Dendritic cell treated with granulocyte-macrophage colony-stimulating factor and Interleukin-4, amounts not matched to agents 40 ng/mL and 50 ng/mL, for 4 days (primary cell): ENCODE results near the gene WDR27.

ENCODE experiments used
- H3K27ac Mint-ChIP-seq: one replicate; pipeline ENCODE4 v1.8.0; 2022; ENCODE audit warnings: mild to moderate bottlenecking, mixed read lengths
- H3K27me3 Mint-ChIP-seq: one replicate; pipeline ENCODE4 v1.8.0; 2022; ENCODE audit warnings: mild to moderate bottlenecking, mixed read lengths
- H3K36me3 Mint-ChIP-seq: one replicate; pipeline ENCODE4 v1.8.0; 2022; ENCODE audit warnings: low read depth, mixed read lengths
- H3K4me1 Mint-ChIP-seq: one replicate; pipeline ENCODE4 v1.8.0; 2022; ENCODE audit warnings: low read depth, mixed read lengths
- H3K4me3 Mint-ChIP-seq: one replicate; pipeline ENCODE4 v1.8.0; 2022; ENCODE audit warnings: mild to moderate bottlenecking, moderate library complexity, mixed read lengths
- H3K9me3 Mint-ChIP-seq: one replicate; pipeline ENCODE4 v1.8.0; 2022; ENCODE audit warnings: mixed read lengths
- intact Hi-C: fragments of 100-400 bp; cut with micrococcal nuclease; formaldehyde crosslinking; loops from one replicate; pipeline ENCODE4 v1.15.0; 2022

The WDR27 gene

DNA sequence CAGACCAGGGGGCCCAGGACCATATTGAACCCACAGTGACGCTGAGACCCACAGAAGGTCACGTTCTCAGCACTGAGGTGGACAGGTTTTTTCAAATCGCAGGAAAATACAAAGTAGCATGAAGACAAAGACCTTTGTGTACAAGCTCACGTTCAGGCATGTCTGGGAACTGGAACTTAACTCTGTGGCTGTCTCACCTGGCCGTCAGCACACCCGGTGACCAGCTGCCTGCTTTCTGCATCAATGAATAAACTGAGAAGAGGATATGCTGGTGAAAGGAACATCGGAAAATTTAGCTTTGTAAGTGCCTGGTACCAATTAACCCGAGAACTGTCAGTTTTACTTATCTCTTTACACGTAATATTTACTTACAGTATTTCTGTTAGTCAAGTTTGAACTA lies 36.5 kb downstream of the WDR27 start:
- Mint-ChIP-seq H3K4me1 (peaks cover 10% of the 10 kb centered on the region), H3K27me3 (no peaks in the 10 kb centered on the region), H3K36me3 (peaks cover 25% of the 10 kb centered on the region), H3K9me3 (no peaks in the 10 kb centered on the region), H3K4me3 (no peak overlapping the region), H3K27ac (no peak overlapping the region)
- intact Hi-C loops = no loop called here

DNA sequence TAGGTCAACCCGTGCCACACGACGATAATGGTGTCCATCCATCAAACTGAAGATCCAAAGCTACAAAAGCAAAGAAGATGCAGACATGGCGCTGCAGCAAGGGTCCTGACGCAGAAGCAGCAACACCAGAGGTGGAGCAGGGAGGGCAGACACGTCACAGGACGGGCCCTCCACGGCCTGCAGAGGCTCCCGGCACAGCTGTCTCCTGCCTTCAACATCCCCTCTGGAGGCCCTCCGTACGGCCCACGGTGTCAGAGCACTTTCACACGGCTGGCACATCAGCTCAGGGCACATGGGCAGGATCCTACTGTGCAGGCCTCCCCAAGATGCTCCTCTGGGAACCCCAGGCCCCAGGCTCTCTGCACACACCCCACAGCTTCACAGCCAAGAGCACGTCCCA lies 37.6 kb downstream of the WDR27 start:
- intact Hi-C loops = no loop called here
- H3K4me1 Mint-ChIP-seq = peaks cover 1% of the 10 kb centered on the region
- H3K27ac Mint-ChIP-seq = no peak overlapping the region
- no peaks in the 10 kb centered on the region for H3K27me3 Mint-ChIP-seq
- no peaks in the 10 kb centered on the region for H3K9me3 Mint-ChIP-seq
- H3K4me3 Mint-ChIP-seq = no peak overlapping the region
- H3K36me3 Mint-ChIP-seq = peaks cover 32% of the 10 kb centered on the region

DNA sequence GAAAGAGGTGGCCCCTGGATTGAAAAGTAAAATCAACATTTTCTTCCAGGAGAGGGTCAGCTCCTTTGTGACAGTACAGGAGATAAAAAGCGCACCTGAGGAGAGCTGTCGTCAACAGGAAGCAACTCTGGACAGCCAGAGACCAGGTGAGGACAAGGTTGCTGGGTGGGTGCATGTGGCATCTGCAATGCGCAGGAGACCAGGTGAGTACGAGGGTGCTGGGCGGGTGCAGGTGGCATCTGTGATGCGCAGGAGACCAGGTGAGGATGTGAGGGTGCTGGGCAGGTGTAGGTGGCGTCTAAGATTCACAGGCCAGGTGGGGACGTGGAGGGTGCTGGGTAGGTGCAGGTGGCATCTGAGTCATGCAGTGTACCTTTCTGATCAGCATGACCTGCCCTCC lies 38.4 kb downstream of the WDR27 start:
- Mint-ChIP-seq H3K36me3 (peaks cover 38% of the 10 kb centered on the region), H3K4me3 (no peak overlapping the region)
- intact Hi-C loops = no loop called here

DNA sequence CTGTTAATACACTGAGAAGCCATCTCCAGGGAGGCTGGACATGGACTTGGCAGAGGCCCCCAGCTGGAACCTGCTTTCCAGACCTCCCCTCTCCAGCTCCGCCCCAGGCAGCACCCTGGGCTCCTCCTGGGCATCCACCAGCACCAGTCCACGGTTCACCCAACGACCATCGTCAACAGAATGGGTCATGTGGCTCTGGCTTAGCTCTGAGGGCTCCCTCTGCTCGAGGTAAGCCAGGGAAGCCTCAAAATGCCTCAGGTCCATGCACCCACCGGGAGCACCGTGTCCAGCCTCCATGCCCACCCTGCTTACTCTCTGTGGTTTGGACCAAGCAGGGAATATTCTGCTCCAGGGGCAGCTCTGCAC lies 40.5 kb downstream of the WDR27 start:
- no peaks in the 10 kb centered on the region for H3K9me3 Mint-ChIP-seq
- no peaks in the 10 kb centered on the region for H3K27me3 Mint-ChIP-seq
- peaks cover 40% of the 10 kb centered on the region for H3K36me3 Mint-ChIP-seq
- H3K4me1 Mint-ChIP-seq = no peaks in the 10 kb centered on the region
- intact Hi-C loops = no loop called here
- H3K27ac Mint-ChIP-seq = no peak overlapping the region
- H3K4me3 Mint-ChIP-seq = no peak overlapping the region

More for the DNA sequence above, 38.4 kb downstream of the WDR27 start:
- Mint-ChIP-seq H3K27me3 (no peaks in the 10 kb centered on the region), H3K4me1 (no peaks in the 10 kb centered on the region), H3K9me3 (no peaks in the 10 kb centered on the region), H3K27ac (no peak overlapping the region)

DNA sequence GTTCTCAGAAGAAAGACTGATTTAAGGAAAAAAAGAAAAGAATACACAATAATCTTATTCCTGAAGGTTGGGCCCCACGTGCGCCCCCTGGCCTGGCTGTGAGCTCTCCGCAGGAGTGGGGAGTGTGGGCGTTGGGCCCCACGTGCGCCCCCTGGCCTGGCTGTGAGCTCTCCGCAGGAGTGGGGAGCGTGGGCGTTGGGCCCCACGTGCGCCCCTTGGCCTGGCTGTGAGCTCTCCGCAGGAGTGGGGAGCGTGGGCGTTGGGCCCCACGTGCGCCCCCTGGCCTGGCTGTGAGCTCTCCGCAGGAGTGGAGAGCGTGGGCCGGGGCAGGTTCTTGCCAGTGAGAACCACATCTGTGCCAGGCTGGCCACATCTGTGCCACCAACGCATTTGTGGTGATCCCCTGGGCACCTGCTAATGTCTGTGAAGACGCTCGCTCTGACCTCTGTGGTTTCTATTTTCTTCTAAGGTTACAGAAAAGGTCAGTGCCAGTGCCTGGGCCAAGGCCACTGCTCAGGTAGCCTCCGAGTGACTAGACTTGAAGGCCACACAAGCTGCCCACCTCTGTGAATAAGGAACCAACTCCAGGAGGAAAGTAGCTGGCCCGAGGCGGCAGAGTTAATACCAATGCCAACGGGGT lies 41.0 kb downstream of the WDR27 start:
- Mint-ChIP-seq H3K4me1 (peaks cover 2% of the 10 kb centered on the region), H3K4me3 (no peak overlapping the region), H3K36me3 (peaks cover 45% of the 10 kb centered on the region), H3K27ac (no peak overlapping the region), H3K27me3 (no peaks in the 10 kb centered on the region), H3K9me3 (no peaks in the 10 kb centered on the region)
- intact Hi-C loops = no loop called here

DNA sequence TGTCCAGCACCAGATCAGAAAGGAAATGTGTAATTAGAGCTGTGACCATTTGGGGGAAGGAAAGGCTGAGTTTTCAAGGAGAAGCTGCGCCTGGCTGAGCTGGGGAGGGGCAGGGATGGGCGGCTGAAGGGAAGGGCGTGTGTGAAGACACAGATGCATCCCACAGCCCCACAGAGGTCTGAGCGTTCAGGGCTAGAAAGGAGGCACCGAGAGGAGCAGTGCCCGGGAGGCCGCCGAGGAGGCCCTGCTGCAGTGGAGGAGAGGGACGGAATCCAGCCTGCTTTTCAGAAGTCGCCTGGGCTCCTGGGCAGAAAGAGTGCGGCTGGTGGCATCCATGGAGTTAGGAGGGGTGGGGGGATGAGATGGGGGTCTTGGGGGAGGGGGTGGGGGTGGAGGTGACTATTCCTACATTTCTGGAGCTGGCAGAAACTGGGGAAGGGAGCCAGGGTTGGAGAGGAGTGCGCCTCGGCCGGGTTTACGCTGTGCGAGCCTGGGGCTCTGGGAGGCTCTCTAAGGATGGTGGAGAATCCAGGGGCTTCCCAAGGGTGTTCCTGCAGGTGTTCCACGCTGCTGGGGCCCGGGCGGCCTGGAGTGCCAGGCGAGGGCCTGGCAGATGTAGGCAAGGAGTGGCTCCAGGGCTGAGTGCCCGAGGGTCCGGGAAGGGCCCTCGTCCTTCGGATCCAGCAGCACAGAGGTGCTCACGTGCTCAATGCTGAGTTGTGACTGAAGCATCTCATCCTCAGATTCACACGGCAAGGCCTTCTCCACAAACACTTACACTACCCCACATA lies 41.8 kb downstream of the WDR27 start:
- intact Hi-C loops = no loop called here
- H3K27me3 Mint-ChIP-seq = no peaks in the 10 kb centered on the region
- no peak overlapping the region for H3K27ac Mint-ChIP-seq
- no peak overlapping the region for H3K4me3 Mint-ChIP-seq
- H3K9me3 Mint-ChIP-seq = no peaks in the 10 kb centered on the region
- H3K36me3 Mint-ChIP-seq = peaks cover 50% of the 10 kb centered on the region
- peaks cover 10% of the 10 kb centered on the region for H3K4me1 Mint-ChIP-seq

DNA sequence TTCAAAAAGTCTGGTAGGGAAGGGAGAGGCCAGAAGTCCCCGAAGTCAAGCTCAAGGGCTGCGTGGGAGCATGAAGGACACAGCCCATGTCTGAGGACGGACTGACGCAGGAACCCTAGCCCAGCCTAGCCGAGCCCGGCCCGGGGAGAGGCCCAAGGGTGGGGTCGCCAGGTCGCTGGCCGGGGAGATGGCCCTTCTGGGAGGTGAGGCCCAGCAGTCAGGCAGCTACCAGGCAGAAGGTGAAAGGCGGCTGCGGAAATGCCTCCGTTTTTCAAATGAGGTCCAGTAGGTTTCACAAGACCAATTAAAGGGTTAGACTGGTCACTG lies 44.6 kb downstream of the WDR27 start:
- Mint-ChIP-seq H3K36me3 (peaks cover 38% of the 10 kb centered on the region), H3K27ac (no peak overlapping the region), H3K4me1 (peaks cover 13% of the 10 kb centered on the region), H3K9me3 (no peaks in the 10 kb centered on the region), H3K27me3 (no peaks in the 10 kb centered on the region), H3K4me3 (no peak overlapping the region)
- intact Hi-C loops = no loop called here

DNA sequence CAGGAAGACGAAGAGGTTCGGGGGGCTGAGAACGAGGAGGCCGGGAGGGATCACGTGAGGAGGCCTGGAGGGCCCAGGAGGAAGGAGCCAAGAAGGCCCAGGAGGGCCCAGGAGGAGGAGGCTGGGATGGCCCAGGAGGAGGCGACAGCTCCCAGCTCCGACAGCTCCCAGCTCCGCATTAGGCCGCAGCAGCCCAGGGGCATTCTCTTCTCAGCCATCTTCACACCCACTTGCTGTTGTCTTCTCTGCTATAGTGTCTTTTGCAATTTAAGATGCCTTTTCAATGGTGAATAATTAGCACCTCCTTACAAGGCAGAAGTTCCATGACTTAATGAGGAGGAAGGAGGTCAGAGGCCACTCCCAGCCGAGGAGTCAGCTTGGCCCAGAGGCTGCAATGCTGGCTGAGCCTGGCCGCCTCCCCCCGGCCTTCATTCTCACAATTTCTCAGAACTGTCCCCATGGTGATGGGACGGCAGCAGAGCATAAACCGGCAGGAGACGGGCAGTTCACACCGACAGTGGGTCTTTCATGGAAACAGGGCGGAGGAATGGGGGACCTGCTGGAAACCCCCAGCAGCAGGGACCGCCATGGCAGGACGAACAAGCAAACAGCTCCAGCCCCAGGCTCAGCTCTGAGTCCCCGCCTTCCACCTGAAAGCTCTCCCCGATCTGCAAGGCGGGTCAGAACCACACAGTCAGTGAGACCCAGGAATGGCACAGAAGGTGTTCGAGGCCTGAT lies 45.1 kb downstream of the WDR27 start:
- intact Hi-C loops = no loop called here
- H3K36me3 Mint-ChIP-seq = peaks cover 38% of the 10 kb centered on the region
- H3K27ac Mint-ChIP-seq = no peak overlapping the region
- H3K9me3 Mint-ChIP-seq = no peaks in the 10 kb centered on the region
- H3K4me3 Mint-ChIP-seq = no peak overlapping the region
- H3K4me1 Mint-ChIP-seq = peaks cover 13% of the 10 kb centered on the region
- H3K27me3 Mint-ChIP-seq = no peaks in the 10 kb centered on the region

DNA sequence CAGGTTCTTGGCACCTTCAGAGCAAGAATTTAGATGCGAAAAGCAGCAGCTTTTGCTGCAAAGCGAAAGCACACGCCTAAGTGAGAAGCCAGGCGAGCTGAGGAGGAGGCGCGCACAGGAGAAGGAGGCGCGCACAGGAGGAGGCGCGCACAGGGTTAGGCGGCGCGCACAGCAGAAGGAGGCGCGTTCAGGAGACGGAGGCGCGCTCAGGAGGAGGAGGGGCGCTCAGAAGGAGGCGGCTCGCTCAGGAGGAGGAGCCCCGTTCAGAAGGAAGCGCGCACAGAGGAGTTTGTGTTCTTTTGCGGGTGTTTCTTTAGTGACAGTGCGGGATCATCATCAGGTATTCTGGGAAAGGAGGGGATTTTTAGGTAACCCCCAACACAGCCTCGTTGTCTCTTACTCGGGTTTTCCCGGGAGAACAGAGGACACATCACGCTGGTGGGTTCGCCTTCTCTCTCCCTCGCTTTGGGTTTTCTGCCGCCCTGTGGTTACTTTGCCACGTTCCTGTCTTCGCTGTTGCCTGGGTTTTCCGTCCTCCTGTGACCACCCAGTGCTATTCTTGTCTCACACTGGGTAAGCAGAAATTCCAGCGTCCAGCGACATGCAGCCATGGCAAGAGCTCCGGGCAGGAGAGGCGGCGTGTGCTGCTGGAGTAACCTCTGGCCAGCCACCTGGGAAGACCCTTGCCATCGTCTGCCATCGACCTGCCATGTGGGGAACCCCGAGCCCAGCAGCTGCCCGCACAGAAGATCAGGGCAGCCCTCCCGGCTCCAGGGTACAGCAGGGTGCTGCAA lies 47.0 kb downstream of the WDR27 start:
- peaks cover 37% of the 10 kb centered on the region for H3K36me3 Mint-ChIP-seq
- H3K27ac Mint-ChIP-seq = peak overlapping the region; percentile 81
- intact Hi-C loops = loop anchor here (5.0 kb wide), 1 partner anchor 48 kb away; the partner anchor contains the start of genes C6orf120 and WDR27
- H3K27me3 Mint-ChIP-seq = no peaks in the 10 kb centered on the region
- no peaks in the 10 kb centered on the region for H3K9me3 Mint-ChIP-seq
- H3K4me3 Mint-ChIP-seq = peak overlapping the region; percentile 84
- peaks cover 13% of the 10 kb centered on the region for H3K4me1 Mint-ChIP-seq

DNA sequence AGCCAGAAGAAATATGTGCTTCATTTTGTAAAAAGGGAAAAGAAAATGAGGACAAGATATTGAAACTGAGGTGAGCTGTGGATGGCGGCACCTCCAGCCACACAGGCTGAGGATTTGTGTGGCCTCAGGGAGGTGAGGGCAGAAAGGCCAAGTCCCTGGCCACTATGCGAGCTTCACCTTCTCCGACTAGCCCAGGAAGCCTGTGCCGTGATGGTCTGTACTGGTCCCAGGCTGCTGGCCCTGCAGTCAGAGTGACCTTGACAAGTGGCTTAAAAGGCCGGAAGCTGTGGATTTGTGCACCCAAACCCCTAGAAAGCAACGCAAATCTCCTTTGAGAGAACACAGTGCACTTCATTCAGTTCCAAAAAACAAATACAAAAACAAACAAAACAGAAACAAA lies 48.1 kb downstream of the WDR27 start:
- H3K9me3 Mint-ChIP-seq = no peaks in the 10 kb centered on the region
- no peak overlapping the region for H3K4me3 Mint-ChIP-seq
- H3K27me3 Mint-ChIP-seq = no peaks in the 10 kb centered on the region
- H3K27ac Mint-ChIP-seq = peak overlapping the region; percentile 81
- peaks cover 13% of the 10 kb centered on the region for H3K4me1 Mint-ChIP-seq
- peaks cover 26% of the 10 kb centered on the region for H3K36me3 Mint-ChIP-seq
- intact Hi-C loops = loop anchor here (5.0 kb wide), 1 partner anchor 49 kb away; the partner anchor contains the start of genes C6orf120 and WDR27

DNA sequence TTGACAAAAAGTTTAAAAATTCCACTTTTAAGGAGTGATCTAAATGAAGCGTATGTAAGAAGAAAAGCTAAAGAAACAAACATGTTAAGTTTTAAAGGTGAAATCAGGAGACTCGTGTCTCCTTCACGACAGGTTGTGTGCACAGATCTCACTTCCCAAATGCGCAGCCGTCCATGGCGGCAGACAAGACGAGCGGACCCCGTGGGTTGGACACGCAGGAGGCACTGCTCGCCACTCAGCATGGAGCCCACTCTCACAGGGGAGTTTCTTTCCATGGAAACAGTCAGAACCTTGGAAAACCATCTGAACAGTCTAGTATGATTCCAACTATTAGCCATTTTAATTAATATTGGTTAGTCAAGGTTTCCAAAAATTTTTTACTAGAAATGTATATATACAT lies 48.9 kb downstream of the WDR27 start:
- no peaks in the 10 kb centered on the region for H3K9me3 Mint-ChIP-seq
- intact Hi-C loops = loop anchor here (5.0 kb wide), 1 partner anchor 49 kb away; the partner anchor contains the start of genes C6orf120 and WDR27
- H3K36me3 Mint-ChIP-seq = peaks cover 25% of the 10 kb centered on the region
- H3K27ac Mint-ChIP-seq = no peak overlapping the region
- H3K4me3 Mint-ChIP-seq = no peak overlapping the region
- H3K4me1 Mint-ChIP-seq = peaks cover 13% of the 10 kb centered on the region
- no peaks in the 10 kb centered on the region for H3K27me3 Mint-ChIP-seq

DNA sequence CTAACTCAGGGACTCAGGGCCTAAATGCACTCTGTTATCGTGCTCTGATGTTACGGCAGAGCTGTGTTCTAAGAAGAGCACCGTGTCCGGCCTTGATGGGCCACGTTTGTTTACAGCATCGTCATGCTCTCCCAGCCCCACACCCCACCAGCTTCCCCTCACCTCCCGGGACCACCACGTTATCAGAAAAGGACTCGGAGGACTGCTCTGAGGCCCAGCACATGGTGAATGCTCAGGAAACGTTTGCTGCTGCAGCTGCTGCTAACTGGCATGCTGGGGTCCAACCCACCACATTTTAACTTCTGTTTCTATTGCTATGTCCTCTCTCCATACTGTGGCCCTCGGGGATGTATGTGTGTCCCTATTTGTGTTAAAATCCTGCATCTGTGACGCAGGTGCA lies 50.3 kb downstream of the WDR27 start:
- no peak overlapping the region for H3K27ac Mint-ChIP-seq

DNA sequence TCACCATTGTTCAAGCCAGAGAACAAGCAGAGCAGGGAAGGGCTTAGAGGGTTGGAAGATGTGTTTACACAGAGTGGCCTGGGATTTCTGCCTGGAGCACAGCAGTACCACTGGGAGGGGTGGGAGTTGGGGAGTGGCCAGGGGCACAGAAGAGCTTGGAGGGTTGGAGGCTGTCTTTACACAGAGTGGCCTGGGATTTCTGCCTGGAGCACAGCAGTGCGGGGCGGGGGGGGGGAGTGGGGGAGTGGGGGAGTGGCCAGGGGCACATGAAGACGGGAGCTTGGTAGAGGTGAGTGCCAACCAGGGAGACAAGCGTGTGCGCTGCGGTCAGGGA lies 50.9 kb downstream of the WDR27 start:
- H3K9me3 Mint-ChIP-seq = no peaks in the 10 kb centered on the region
- intact Hi-C loops = loop anchor here (5.0 kb wide), 1 partner anchor 51 kb away; the partner anchor contains the start of genes C6orf120 and WDR27
- H3K36me3 Mint-ChIP-seq = peaks cover 12% of the 10 kb centered on the region
- H3K27me3 Mint-ChIP-seq = no peaks in the 10 kb centered on the region
- H3K4me1 Mint-ChIP-seq = peaks cover 12% of the 10 kb centered on the region
- no peak overlapping the region for H3K4me3 Mint-ChIP-seq
- H3K27ac Mint-ChIP-seq = no peak overlapping the region

More for the DNA sequence above, 50.3 kb downstream of the WDR27 start:
- H3K36me3 Mint-ChIP-seq = peaks cover 17% of the 10 kb centered on the region
- no peaks in the 10 kb centered on the region for H3K9me3 Mint-ChIP-seq
- no peaks in the 10 kb centered on the region for H3K27me3 Mint-ChIP-seq
- peaks cover 13% of the 10 kb centered on the region for H3K4me1 Mint-ChIP-seq
- intact Hi-C loops = loop anchor here (5.0 kb wide), 1 partner anchor 51 kb away; the partner anchor contains the start of genes C6orf120 and WDR27
- no peak overlapping the region for H3K4me3 Mint-ChIP-seq
